ENCODE results near the gene WDR48.
"Not testable (repeated sequence)": the region's sequence is repeated elsewhere in the genome, so short reads cannot be mapped to it uniquely, and the experiment has no call there.

WDR48 gene

GRCh38 chr3:39051649-39052561, at the start of gene WDR48, which contains the start of gene SCN11A:
Gene WDR48, plus strand, starts transcription at chr3:39052016. Its CDS starts 10 bp downstream, at chr3:39052026.
Gene SCN11A, minus strand, starts transcription at chr3:39051944. Its CDS starts 101,582 bp downstream, at chr3:38950362.
- DNase-seq = peak; percentile 95

- no peak for DNase-seq
Measured at GRCh38 chr3:39005295-39005694, 46.5 kb upstream of the WDR48 start.

- DNase-seq = no peak
Measured at GRCh38 chr3:39011191-39011736, 40.6 kb upstream of the WDR48 start.

- no peak for DNase-seq
Measured at GRCh38 chr3:39013289-39013688, 38.5 kb upstream of the WDR48 start.

GRCh38 chr3:39013921-39014509, 37.8 kb upstream of the WDR48 start:
- DNase-seq = no peak

GRCh38 chr3:39015418-39015817, 36.4 kb upstream of the WDR48 start:
- no peak for DNase-seq

GRCh38 chr3:39019299-39019698, 32.5 kb upstream of the WDR48 start:
- DNase-seq = no peak

- no peak for DNase-seq
Measured at GRCh38 chr3:39021029-39021428, 30.8 kb upstream of the WDR48 start.

- DNase-seq = no peak
Measured at GRCh38 chr3:39021465-39022285, 30.1 kb upstream of the WDR48 start.

GRCh38 chr3:39022286-39022630, 29.6 kb upstream of the WDR48 start:
- DNase-seq = no peak

- DNase-seq = no peak
Measured at GRCh38 chr3:39024497-39024896, 27.3 kb upstream of the WDR48 start.

GRCh38 chr3:39025222-39025970, 26.4 kb upstream of the WDR48 start:
- DNase-seq = no peak

- no peak for DNase-seq
Measured at GRCh38 chr3:39028546-39028945, 23.3 kb upstream of the WDR48 start.

- no peak for DNase-seq
Measured at GRCh38 chr3:39029556-39029955, 22.3 kb upstream of the WDR48 start.

GRCh38 chr3:39038165-39038564, 13.7 kb upstream of the WDR48 start:
- DNase-seq = no peak

- DNase-seq = peak; percentile 22
Measured at GRCh38 chr3:39050029-39050428, 1.8 kb upstream of the WDR48 start.

GRCh38 chr3:39052583-39052982, 767 bp downstream of the WDR48 start:
- no peak for DNase-seq

GRCh38 chr3:39053696-39054095, 1.9 kb downstream of the WDR48 start:
- no peak for DNase-seq

GRCh38 chr3:39056151-39056550, 4.3 kb downstream of the WDR48 start:
- no peak for DNase-seq

GRCh38 chr3:39061228-39061627, 9.4 kb downstream of the WDR48 start:
- DNase-seq = not testable (repeated sequence)

GRCh38 chr3:39062180-39062579, 10.4 kb downstream of the WDR48 start:
- no peak for DNase-seq

- DNase-seq = no peak
Measured at GRCh38 chr3:39063143-39063542, 11.3 kb downstream of the WDR48 start.

Data from RPMI8226 (cell line).